Neutrophil (primary cell): ENCODE results near the gene LRMDA.

Experiments
- H3K27ac ChIP-seq: fragments of 200-600 bp; sonication (generic); 2 replicates; pipeline ENCODE4 v1.5.1; 2016; ENCODE audit warnings: mild to moderate bottlenecking, moderate library complexity
- H3K27me3 ChIP-seq: fragments of 200-600 bp; sonication (generic); 2 replicates; pipeline ENCODE4 v1.6.0; 2016; ENCODE audit warnings: mild to moderate bottlenecking
- H3K36me3 ChIP-seq: fragments of 200-600 bp; sonication (generic); 2 replicates; pipeline ENCODE4 v1.5.1; 2017
- H3K4me1 ChIP-seq, 2 experiments: fragments of 200-600 bp in 1 of 2; sonication (generic) in 1 of 2; 1 replicate in 1 of 2; 2 replicates in 1 of 2; pipeline versions ENCODE4 v1.5.1 to v1.6.1; 2013 to 2016; ENCODE audit warnings: low read depth in 1 of 2, low read length in 1 of 2, mild to moderate bottlenecking in 1 of 2, moderate library complexity in 1 of 2; ENCODE audit not compliant: control insufficient read depth in 1 of 2, insufficient read depth in 1 of 2
- H3K4me3 ChIP-seq, 2 experiments: fragments of 200-600 bp in 1 of 2; sonication (generic) in 1 of 2; 1 replicate in 1 of 2; 2 replicates in 1 of 2; pipeline ENCODE4 v1.5.1; 2013 to 2016; ENCODE audit warnings: low read depth in 1 of 2, low read length in 1 of 2, mild to moderate bottlenecking in 1 of 2, moderate library complexity in 1 of 2
- H3K9me3 ChIP-seq: fragments of 200-600 bp; sonication (generic); 2 replicates; pipeline ENCODE4 v1.5.1; 2016
- TF ChIP-seq, protein P1 (sequence below): fragments of 200-600 bp; sonication (generic); IDR thresholded peaks from 2 replicates; pipeline ENCODE4 v1.5.1; 2016; ENCODE audit warnings: antibody characterized with exemption

LRMDA gene

DNA sequence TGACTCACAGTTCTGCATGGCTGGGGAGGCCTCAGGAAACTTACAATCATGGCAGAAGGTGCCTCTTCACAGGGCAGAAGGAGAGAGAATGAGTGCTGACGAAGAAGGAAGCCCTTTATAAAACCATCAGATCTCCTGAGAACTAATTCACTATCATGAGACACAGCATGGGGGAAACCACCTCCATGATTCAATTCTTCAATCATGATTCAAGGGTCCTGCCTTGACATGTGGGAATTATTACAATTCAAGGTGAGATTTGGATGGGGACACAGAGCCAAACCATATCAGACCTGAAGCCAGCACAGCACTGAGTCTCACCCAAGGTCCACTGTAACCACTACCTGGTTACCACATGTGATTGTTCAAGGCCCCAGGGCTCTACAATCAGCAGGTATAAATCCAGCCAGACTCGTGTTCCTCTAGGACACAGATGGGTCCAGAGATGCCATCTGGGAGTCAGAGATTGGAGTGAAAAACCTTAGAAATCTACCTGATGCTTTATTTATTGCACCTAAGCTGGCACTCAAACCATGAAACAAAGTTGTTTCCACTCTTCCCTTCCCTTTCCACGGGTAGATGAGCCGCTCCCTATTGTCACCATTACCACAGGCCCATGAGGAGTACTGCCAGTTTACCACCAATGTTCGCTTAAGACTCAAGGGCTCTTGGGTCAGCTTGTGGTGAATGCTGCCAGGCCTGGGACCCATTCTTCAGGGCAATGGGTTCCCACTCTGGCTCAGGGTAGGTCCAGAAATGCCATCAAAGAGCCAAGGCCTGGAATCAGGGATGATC, 1061.5 kb downstream of the LRMDA start:
- H3K9me3 ChIP-seq = peaks cover 4% of the 10 kb centered on the region
- no peak overlapping the region for H3K4me3 ChIP-seq
- no peaks in the 10 kb centered on the region for H3K36me3 ChIP-seq
- TF ChIP-seq, protein P1, sequence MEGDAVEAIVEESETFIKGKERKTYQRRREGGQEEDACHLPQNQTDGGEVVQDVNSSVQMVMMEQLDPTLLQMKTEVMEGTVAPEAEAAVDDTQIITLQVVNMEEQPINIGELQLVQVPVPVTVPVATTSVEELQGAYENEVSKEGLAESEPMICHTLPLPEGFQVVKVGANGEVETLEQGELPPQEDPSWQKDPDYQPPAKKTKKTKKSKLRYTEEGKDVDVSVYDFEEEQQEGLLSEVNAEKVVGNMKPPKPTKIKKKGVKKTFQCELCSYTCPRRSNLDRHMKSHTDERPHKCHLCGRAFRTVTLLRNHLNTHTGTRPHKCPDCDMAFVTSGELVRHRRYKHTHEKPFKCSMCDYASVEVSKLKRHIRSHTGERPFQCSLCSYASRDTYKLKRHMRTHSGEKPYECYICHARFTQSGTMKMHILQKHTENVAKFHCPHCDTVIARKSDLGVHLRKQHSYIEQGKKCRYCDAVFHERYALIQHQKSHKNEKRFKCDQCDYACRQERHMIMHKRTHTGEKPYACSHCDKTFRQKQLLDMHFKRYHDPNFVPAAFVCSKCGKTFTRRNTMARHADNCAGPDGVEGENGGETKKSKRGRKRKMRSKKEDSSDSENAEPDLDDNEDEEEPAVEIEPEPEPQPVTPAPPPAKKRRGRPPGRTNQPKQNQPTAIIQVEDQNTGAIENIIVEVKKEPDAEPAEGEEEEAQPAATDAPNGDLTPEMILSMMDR = no peak
- no peaks in the 10 kb centered on the region for H3K27me3 ChIP-seq
- no peaks in the 10 kb centered on the region for H3K4me1 ChIP-seq
- no peak overlapping the region for H3K27ac ChIP-seq

DNA sequence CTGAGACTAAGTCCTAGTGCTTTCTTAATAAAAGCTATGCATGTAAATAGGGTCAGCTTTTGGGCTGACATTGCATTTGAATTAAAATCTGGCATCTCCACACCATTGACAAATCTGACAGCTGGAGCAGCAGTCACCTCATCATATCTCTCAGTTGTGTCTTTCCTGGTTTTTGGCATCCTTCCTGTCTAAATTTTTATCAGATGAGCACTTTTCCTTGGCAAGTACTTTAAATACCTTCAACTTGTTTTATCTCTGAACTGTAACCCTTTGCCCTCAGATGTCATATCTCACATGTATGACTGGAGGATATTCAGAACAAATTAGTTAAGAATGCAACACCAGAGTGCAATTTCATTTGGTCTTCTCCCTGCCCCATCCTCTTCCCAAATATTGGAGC, 1066.2 kb downstream of the LRMDA start:
- no peak overlapping the region for H3K4me3 ChIP-seq
- TF ChIP-seq, protein P1 = no peak
- no peaks in the 10 kb centered on the region for H3K9me3 ChIP-seq
- no peaks in the 10 kb centered on the region for H3K4me1 ChIP-seq
- no peak overlapping the region for H3K27ac ChIP-seq
- no peaks in the 10 kb centered on the region for H3K36me3 ChIP-seq
- H3K27me3 ChIP-seq = no peaks in the 10 kb centered on the region

DNA sequence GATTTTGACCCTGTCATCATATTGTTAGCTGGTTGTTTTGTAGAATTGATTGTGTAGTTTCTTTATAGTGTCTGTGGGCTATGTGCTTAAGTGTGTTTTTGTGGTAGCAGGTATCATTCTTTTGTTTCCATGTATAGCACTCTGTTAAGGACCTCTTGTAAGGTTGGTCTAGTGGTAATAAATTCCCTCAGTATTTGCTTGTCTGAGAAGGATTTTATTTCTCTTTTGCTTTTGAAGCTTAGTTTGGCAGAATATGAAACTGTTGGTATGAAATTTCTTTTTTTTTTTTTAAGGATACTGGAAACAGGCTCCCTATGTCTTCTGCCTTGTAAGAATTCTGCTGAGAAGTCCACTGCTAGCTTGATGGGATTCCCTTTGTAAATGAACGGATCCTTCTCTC, 1073.4 kb downstream of the LRMDA start:
- H3K27me3 ChIP-seq = no peaks in the 10 kb centered on the region
- H3K36me3 ChIP-seq = no peaks in the 10 kb centered on the region
- TF ChIP-seq, protein P1 = no peak
- H3K9me3 ChIP-seq = no peaks in the 10 kb centered on the region
- no peak overlapping the region for H3K27ac ChIP-seq
- no peak overlapping the region for H3K4me3 ChIP-seq
- H3K4me1 ChIP-seq = no peaks in the 10 kb centered on the region

DNA sequence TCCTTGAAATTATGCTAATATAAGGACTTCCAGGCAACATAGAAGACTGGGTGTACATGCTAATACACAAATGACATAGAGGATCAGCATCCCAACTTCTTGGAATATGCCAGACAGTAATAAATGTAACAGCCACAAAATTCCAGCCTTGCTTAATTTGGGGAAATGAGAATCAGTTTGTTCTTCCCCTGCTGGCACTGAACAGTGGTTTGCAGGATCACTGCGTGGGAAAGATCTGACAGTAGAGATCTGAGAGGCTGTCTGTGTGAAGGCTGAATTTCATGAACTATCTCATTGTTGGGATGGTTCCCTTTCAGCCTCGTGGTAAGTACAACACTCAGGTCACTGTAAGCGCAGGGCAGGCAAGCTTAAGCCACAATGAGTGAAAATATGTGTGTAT, 1078.0 kb downstream of the LRMDA start:
- H3K4me3 ChIP-seq = no peak overlapping the region

DNA sequence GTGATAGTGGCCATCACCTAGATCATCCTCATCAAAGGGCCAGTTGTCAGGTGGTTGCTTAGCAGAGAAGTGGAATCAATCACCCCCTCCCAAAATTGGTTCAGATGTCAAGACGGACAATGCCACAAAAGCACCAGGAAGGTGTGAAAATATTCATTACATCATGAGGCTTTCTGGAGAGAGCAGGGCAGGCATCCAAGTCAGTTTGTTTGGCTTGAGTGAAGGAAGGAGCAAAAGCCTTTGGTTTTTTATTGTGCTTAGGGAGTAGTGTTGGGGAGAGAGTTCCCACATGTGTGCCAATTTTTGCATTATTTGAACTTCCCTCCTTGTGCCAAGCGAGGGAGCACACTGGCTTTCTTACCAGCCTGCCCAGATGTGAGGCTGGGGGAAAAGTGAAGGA, 1082.9 kb downstream of the LRMDA start:
- no peak overlapping the region for H3K4me3 ChIP-seq
- TF ChIP-seq, protein P1 = no peak
- no peaks in the 10 kb centered on the region for H3K36me3 ChIP-seq
- no peaks in the 10 kb centered on the region for H3K9me3 ChIP-seq
- H3K27me3 ChIP-seq = no peaks in the 10 kb centered on the region
- no peaks in the 10 kb centered on the region for H3K4me1 ChIP-seq
- no peak overlapping the region for H3K27ac ChIP-seq

More for the DNA sequence above, 1078.0 kb downstream of the LRMDA start:
- H3K4me1 ChIP-seq = no peaks in the 10 kb centered on the region
- no peaks in the 10 kb centered on the region for H3K9me3 ChIP-seq
- TF ChIP-seq, protein P1 = no peak
- H3K27ac ChIP-seq = no peak overlapping the region
- H3K27me3 ChIP-seq = no peaks in the 10 kb centered on the region
- H3K36me3 ChIP-seq = no peaks in the 10 kb centered on the region
